Epithelial cell of prostate (primary cell): ENCODE data around the gene PSMB3.
A peak's percentile ranks its signal among the peaks of the same experiment; 100 is the strongest.
"Not testable (repeated sequence)": the region's sequence is repeated elsewhere in the genome, so short reads cannot be mapped to it uniquely, and the experiment has no call there.

Source experiments
- DNase-seq: peaks from one replicate; pipeline ENCODE4 v3.0.0-alpha.2; 2011; ENCODE audit warnings: low read depth, low spot score
- H3K27ac ChIP-seq: fragments of 450-650 bp; 2 replicates; pipeline ENCODE4 v1.5.1; 2017; ENCODE audit warnings: mild to moderate bottlenecking

Gene PSMB3

GRCh38 chr17:38789185-38789584 is 36.6 kb downstream of the PSMB3 start:
- no peak overlapping the region for H3K27ac ChIP-seq
- no peak for DNase-seq

GRCh38 chr17:38790148-38790707 is 37.7 kb downstream of the PSMB3 start:
- H3K27ac ChIP-seq, DNase-seq: not testable (repeated sequence)

GRCh38 chr17:38791162-38791561 is 38.6 kb downstream of the PSMB3 start:
- DNase-seq, result no peak
- H3K27ac ChIP-seq, result no peak overlapping the region

- no peak for DNase-seq
- H3K27ac ChIP-seq, result no peak overlapping the region
Measured at GRCh38 chr17:38794221-38794620, 41.7 kb downstream of the PSMB3 start.

- no peak for DNase-seq
- peak overlapping the region; percentile 27 for H3K27ac ChIP-seq
Measured at GRCh38 chr17:38796451-38797157, 44.1 kb downstream of the PSMB3 start.

GRCh38 chr17:38797158-38797490 is 44.6 kb downstream of the PSMB3 start:
- peak overlapping the region; percentile 27 for H3K27ac ChIP-seq
- DNase-seq, result peak; percentile 24

GRCh38 chr17:38797828-38798227 is 45.3 kb downstream of the PSMB3 start:
- DNase-seq, result no peak
- peak overlapping the region; percentile 93 for H3K27ac ChIP-seq

GRCh38 chr17:38798614-38799500 is 46.3 kb downstream of the PSMB3 start:
- no peak for DNase-seq
- peak overlapping the region; percentile 93 for H3K27ac ChIP-seq

GRCh38 chr17:38799501-38800236 is 47.1 kb downstream of the PSMB3 start, which contains the start of gene PIP4K2B:
Gene PIP4K2B, minus strand, starts transcription at chr17:38799556. Its CDS starts 132 bp downstream, at chr17:38799424.
- H3K27ac ChIP-seq, result peak within 1 kb of the TSS; percentile 93
- DNase-seq, result peak; percentile 66

GRCh38 chr17:38800237-38800760 is 47.8 kb downstream of the PSMB3 start:
- H3K27ac ChIP-seq, result peak overlapping the region; percentile 93
- no peak for DNase-seq

- no peak for DNase-seq
- no peak overlapping the region for H3K27ac ChIP-seq
Measured at GRCh38 chr17:38809828-38810227, 57.3 kb downstream of the PSMB3 start.
